Activated B cell treated with CpG ODN at 0.5 μM for 24 hours (primary cell): ENCODE measurements around the gene SLC19A1. TPM values are rescaled to one million over a fixed set of nuclear protein-coding genes. Genes with fewer than 3 reads are reported as not detected.
"Not testable (repeated sequence)": the region's sequence is repeated elsewhere in the genome, so short reads cannot be mapped to it uniquely, and the experiment has no call there.

Experiments used
- ATAC-seq: fragments of 200-7000 bp; cut with Tn5 transposase; one replicate; pipeline ENCODE4 v1.10.0; 2021; ENCODE audit warnings: low read depth, mild to moderate bottlenecking, moderate library complexity
- CTCF ChIA-PET: fragments of 350-600 bp; sonication (Branson Sonifier 250); formaldehyde crosslinking; loops from one replicate; lab custom pipeline; 2021; ENCODE audit warnings: antibody characterized with exemption; lab: Charles Lee
- POLR2A ChIA-PET: fragments of 350-600 bp; sonication (Branson Sonifier 250); formaldehyde crosslinking; loops from one replicate; lab custom pipeline; 2021; ENCODE audit warnings: antibody characterized with exemption; lab: Charles Lee
- DNase-seq: peaks from one replicate; pipeline ENCODE4 v3.0.0; 2022
- H3K27ac Mint-ChIP-seq: one replicate; pipeline ENCODE4 v1.8.0; 2020; ENCODE audit warnings: mixed read lengths
- H3K27me3 Mint-ChIP-seq: one replicate; pipeline ENCODE4 v1.8.0; 2021; ENCODE audit warnings: mixed read lengths
- H3K36me3 Mint-ChIP-seq: one replicate; pipeline ENCODE4 v1.8.0; 2021; ENCODE audit warnings: low read depth, mixed read lengths
- H3K4me1 Mint-ChIP-seq: one replicate; pipeline ENCODE4 v1.8.0; 2021; ENCODE audit warnings: mixed read lengths
- H3K4me3 Mint-ChIP-seq: one replicate; pipeline ENCODE4 v1.8.0; 2020; ENCODE audit warnings: mild to moderate bottlenecking, mixed read lengths
- H3K9me3 Mint-ChIP-seq: one replicate; pipeline ENCODE4 v1.8.0; 2020; ENCODE audit warnings: mixed read lengths
- CTCF ChIP-seq: fragments of 200-600 bp; IDR thresholded peaks from one replicate; pipeline ENCODE4 v1.8.0; 2022; ENCODE audit warnings: antibody characterized with exemption, mild to moderate bottlenecking
- intact Hi-C: fragments of 100-400 bp; cut with micrococcal nuclease; formaldehyde crosslinking; loops from one replicate; pipeline ENCODE4 v1.15.1; 2024
- total RNA-seq: library from RNA; stranded (reverse); gene quantifications from 2 replicates; pipeline ENCODE4 v1.2.3, GENCODE V29; 2022

The SLC19A1 gene
- total RNA-seq, 1 donor from 2014 or later: 10.7 TPM

GRCh38 chr21:45506241-45506817, 35.9 kb downstream of the SLC19A1 start:
- no peaks in the 10 kb centered on the region for H3K9me3 Mint-ChIP-seq
- no peak for TF ChIP-seq CTCF
- H3K4me1 Mint-ChIP-seq: no peaks in the 10 kb centered on the region
- H3K27me3 Mint-ChIP-seq: no peaks in the 10 kb centered on the region
- DNase-seq (no peak), ATAC-seq (no peak)
- ChIA-PET CTCF (no interaction called here), POLR2A (no interaction called here)
- intact Hi-C loops: no loop called here
- no peak overlapping the region for H3K27ac Mint-ChIP-seq
- no peaks in the 10 kb centered on the region for H3K36me3 Mint-ChIP-seq
- no peak overlapping the region for H3K4me3 Mint-ChIP-seq

- CTCF ChIA-PET: no interaction called here
- intact Hi-C loops: no loop called here
- H3K4me1 Mint-ChIP-seq: no peaks in the 10 kb centered on the region
- DNase-seq (no peak), ATAC-seq (no peak)
- no peak overlapping the region for H3K27ac Mint-ChIP-seq
- no peaks in the 10 kb centered on the region for H3K36me3 Mint-ChIP-seq
- H3K27me3 Mint-ChIP-seq: no peaks in the 10 kb centered on the region
- H3K4me3 Mint-ChIP-seq: no peak overlapping the region
- H3K9me3 Mint-ChIP-seq: no peaks in the 10 kb centered on the region
- POLR2A ChIA-PET: no interaction called here
- no peak for TF ChIP-seq CTCF
Measured at GRCh38 chr21:45505416-45506021, 36.7 kb downstream of the SLC19A1 start.

GRCh38 chr21:45504516-45505415, 37.5 kb downstream of the SLC19A1 start:
- CTCF ChIA-PET: no interaction called here
- no peak for ATAC-seq
- Mint-ChIP-seq H3K4me3 (no peak overlapping the region), H3K4me1 (no peaks in the 10 kb centered on the region), H3K27me3 (no peaks in the 10 kb centered on the region), H3K27ac (no peak overlapping the region), H3K9me3 (no peaks in the 10 kb centered on the region), H3K36me3 (no peaks in the 10 kb centered on the region)
- POLR2A ChIA-PET: no interaction called here
- intact Hi-C loops: no loop called here
- DNase-seq: no peak
- no peak for TF ChIP-seq CTCF

GRCh38 chr21:45504021-45504515, 38.2 kb downstream of the SLC19A1 start:
- no peaks in the 10 kb centered on the region for H3K36me3 Mint-ChIP-seq
- H3K4me3 Mint-ChIP-seq: no peak overlapping the region
- ChIA-PET POLR2A (no interaction called here), CTCF (no interaction called here)
- H3K9me3 Mint-ChIP-seq: no peaks in the 10 kb centered on the region
- intact Hi-C loops: no loop called here
- peaks cover under 1% of the 10 kb centered on the region for H3K27me3 Mint-ChIP-seq
- H3K4me1 Mint-ChIP-seq: no peaks in the 10 kb centered on the region
- ATAC-seq: no peak
- DNase-seq: no peak
- TF ChIP-seq CTCF: no peak
- H3K27ac Mint-ChIP-seq: no peak overlapping the region

- H3K36me3 Mint-ChIP-seq, H3K4me3 Mint-ChIP-seq, CTCF ChIA-PET, ATAC-seq, POLR2A ChIA-PET, H3K4me1 Mint-ChIP-seq, intact Hi-C loops, H3K9me3 Mint-ChIP-seq, H3K27ac Mint-ChIP-seq, DNase-seq, H3K27me3 Mint-ChIP-seq: not testable (repeated sequence)
Measured at GRCh38 chr21:45503226-45503625, 39.0 kb downstream of the SLC19A1 start.
